ENCODE data around the gene IL17RA.

Gene IL17RA

GRCh38 chr22:17057959-17058814 lies 26.6 kb upstream of the IL17RA start:
- Histone ChIP-seq H3K9ac (ENCODE audit: low read length) (no peak overlapping the region), H3K4me1 (ENCODE audit: insufficient read depth, low read length) (no peaks in the 10 kb centered on the region), H3K27ac (ENCODE audit: low read depth, low read length) (no peak overlapping the region), H3K36me3 (ENCODE audit: insufficient read depth, low read length) (no peaks in the 10 kb centered on the region), H3K4me3 (ENCODE audit: low read depth in 1 of 2, low read length in 2 of 2) (no peak overlapping the region), H3K27me3 (ENCODE audit: control insufficient read depth in 1 of 2, insufficient read depth in 2 of 2, low read length in 2 of 2) (no peaks in the 10 kb centered on the region), H3K9me3 (ENCODE audit: low read length) (no peaks in the 10 kb centered on the region)

DNA sequence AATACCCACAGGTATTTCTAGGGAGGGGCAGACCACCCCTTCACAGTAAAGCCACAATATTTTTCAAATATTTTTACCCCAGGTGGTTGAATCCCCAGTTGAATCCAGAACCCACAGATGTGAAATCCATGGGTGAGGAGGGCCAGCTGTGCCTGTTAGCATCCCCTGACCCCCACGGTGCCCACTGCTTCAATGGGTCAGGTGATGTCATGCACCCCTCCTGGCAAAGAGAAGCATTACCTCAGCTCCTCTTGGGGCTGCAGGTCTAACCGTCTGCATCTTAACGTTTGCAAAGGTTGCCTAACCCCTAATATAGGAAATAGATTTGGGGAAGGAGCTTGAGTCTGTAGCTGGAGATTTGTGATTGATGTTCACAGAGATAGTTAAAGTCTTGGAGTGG lies 24.7 kb upstream of the IL17RA start:
- Histone ChIP-seq H3K9me3 (ENCODE audit: low read length) (no peaks in the 10 kb centered on the region), H3K9ac (ENCODE audit: low read length) (no peak overlapping the region), H3K4me1 (ENCODE audit: insufficient read depth, low read length) (no peaks in the 10 kb centered on the region), H3K36me3 (ENCODE audit: insufficient read depth, low read length) (no peaks in the 10 kb centered on the region), H3K27ac (ENCODE audit: low read depth, low read length) (no peak overlapping the region), H3K27me3 (ENCODE audit: control insufficient read depth in 1 of 2, insufficient read depth in 2 of 2, low read length in 2 of 2) (no peaks in the 10 kb centered on the region), H3K4me3 (ENCODE audit: low read depth in 1 of 2, low read length in 2 of 2) (no peak overlapping the region)

- Histone ChIP-seq H3K9ac (ENCODE audit: low read length) (no peak overlapping the region), H3K4me1 (ENCODE audit: insufficient read depth, low read length) (no peaks in the 10 kb centered on the region), H3K9me3 (ENCODE audit: low read length) (no peaks in the 10 kb centered on the region), H3K36me3 (ENCODE audit: insufficient read depth, low read length) (no peaks in the 10 kb centered on the region), H3K4me3 (ENCODE audit: low read depth in 1 of 2, low read length in 2 of 2) (no peak overlapping the region), H3K27ac (ENCODE audit: low read depth, low read length) (no peak overlapping the region), H3K27me3 (ENCODE audit: control insufficient read depth in 1 of 2, insufficient read depth in 2 of 2, low read length in 2 of 2) (no peaks in the 10 kb centered on the region)
These were observed 21.2 kb upstream of the IL17RA start for GRCh38 chr22:17063411-17064106.

DNA sequence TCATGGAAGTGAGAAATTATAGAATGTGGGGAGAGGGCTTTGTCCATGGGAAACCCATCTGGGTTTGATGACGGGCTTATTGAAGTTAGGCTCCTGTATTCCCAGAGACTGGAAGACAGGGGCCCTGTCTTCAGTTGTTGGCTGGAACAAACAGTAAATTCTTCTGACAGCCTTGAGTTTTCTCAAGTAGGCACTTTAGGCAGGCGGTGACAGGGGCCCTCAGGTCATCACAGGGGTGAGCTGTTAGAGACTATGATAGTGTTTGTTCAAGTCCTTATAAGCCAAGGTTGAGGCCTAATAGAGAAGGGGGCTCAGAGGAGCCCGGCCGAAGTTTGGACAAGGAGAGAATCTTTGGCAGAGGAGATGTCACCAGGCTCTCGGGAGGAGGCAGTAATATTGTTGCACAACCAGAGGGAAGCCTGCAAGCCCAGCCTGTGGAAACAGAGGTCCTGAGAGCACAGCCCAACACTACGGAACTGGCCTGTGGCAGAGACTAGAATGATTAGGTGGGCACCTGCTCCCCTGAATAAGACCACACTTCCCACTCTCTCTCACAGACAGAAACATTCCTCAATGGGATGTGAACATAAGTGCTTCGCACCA lies 20.2 kb upstream of the IL17RA start:
- H3K4me3 ChIP-seq (ENCODE audit: low read depth in 1 of 2, low read length in 2 of 2): no peak overlapping the region
- no peaks in the 10 kb centered on the region for H3K9me3 ChIP-seq (ENCODE audit: low read length)
- no peak overlapping the region for H3K9ac ChIP-seq (ENCODE audit: low read length)
- no peak overlapping the region for H3K27ac ChIP-seq (ENCODE audit: low read depth, low read length)
- H3K4me1 ChIP-seq (ENCODE audit: insufficient read depth, low read length): no peaks in the 10 kb centered on the region
- no peaks in the 10 kb centered on the region for H3K36me3 ChIP-seq (ENCODE audit: insufficient read depth, low read length)
- H3K27me3 ChIP-seq (ENCODE audit: control insufficient read depth in 1 of 2, insufficient read depth in 2 of 2, low read length in 2 of 2): no peaks in the 10 kb centered on the region

- Histone ChIP-seq H3K4me1 (ENCODE audit: insufficient read depth, low read length) (no peaks in the 10 kb centered on the region), H3K27ac (ENCODE audit: low read depth, low read length) (no peak overlapping the region), H3K9me3 (ENCODE audit: low read length) (no peaks in the 10 kb centered on the region), H3K9ac (ENCODE audit: low read length) (no peak overlapping the region), H3K4me3 (ENCODE audit: low read depth in 1 of 2, low read length in 2 of 2) (no peak overlapping the region), H3K27me3 (ENCODE audit: control insufficient read depth in 1 of 2, insufficient read depth in 2 of 2, low read length in 2 of 2) (no peaks in the 10 kb centered on the region), H3K36me3 (ENCODE audit: insufficient read depth, low read length) (no peaks in the 10 kb centered on the region)
These were observed 19.4 kb upstream of the IL17RA start for GRCh38 chr22:17065433-17065832.

DNA sequence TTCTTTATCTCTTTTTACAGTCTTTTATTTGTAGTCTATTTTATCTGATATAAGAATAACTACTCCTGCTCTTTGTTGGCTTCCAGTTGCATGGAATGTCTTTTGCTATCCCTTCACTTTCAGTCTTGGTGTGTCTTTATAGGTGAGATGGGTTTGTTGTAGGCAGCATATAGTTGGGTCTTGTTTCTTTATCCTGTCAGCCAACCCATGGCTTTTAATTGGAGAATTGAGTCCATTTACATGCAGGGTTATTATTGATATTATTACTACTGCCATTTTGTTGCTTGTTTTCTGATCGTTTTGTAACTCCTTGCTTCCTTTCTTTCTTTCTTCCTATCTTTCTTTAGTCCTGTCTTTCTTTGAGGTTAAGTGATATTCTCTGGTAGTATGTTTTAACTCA lies 11.9 kb upstream of the IL17RA start:
- Histone ChIP-seq H3K9me3 (ENCODE audit: low read length) (no peaks in the 10 kb centered on the region), H3K4me1 (ENCODE audit: insufficient read depth, low read length) (no peaks in the 10 kb centered on the region), H3K27ac (ENCODE audit: low read depth, low read length) (no peak overlapping the region), H3K27me3 (ENCODE audit: control insufficient read depth in 1 of 2, insufficient read depth in 2 of 2, low read length in 2 of 2) (no peaks in the 10 kb centered on the region), H3K9ac (ENCODE audit: low read length) (no peak overlapping the region), H3K4me3 (ENCODE audit: low read depth in 1 of 2, low read length in 2 of 2) (no peak overlapping the region), H3K36me3 (ENCODE audit: insufficient read depth, low read length) (no peaks in the 10 kb centered on the region)

GRCh38 chr22:17074648-17075002 lies 10.2 kb upstream of the IL17RA start:
- Histone ChIP-seq H3K4me1 (ENCODE audit: insufficient read depth, low read length) (no peaks in the 10 kb centered on the region), H3K36me3 (ENCODE audit: insufficient read depth, low read length) (no peaks in the 10 kb centered on the region), H3K4me3 (ENCODE audit: low read depth in 1 of 2, low read length in 2 of 2) (no peak overlapping the region), H3K9ac (ENCODE audit: low read length) (no peak overlapping the region), H3K27ac (ENCODE audit: low read depth, low read length) (no peak overlapping the region), H3K9me3 (ENCODE audit: low read length) (no peaks in the 10 kb centered on the region), H3K27me3 (ENCODE audit: control insufficient read depth in 1 of 2, insufficient read depth in 2 of 2, low read length in 2 of 2) (no peaks in the 10 kb centered on the region)

DNA sequence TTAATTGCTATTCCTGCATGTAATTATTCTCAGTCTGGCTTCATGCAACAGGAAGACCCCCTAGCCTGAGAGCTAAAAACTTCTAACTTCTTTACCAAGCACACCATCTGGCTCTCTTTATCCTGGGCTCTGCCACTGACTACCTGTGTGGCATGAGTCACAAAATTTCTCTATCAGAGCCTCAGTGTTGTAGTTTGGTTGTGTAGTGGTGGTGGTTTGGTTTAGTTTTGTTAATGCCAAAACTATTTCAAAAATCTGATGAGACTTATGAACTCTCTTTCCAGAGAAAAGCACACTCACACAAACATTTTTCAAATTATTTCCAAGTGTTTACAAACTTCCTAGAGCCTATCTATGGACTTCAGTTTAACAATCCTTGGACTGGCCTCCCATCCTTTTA lies 7.5 kb upstream of the IL17RA start:
- Histone ChIP-seq H3K4me3 (ENCODE audit: low read depth in 1 of 2, low read length in 2 of 2) (no peak overlapping the region), H3K36me3 (ENCODE audit: insufficient read depth, low read length) (no peaks in the 10 kb centered on the region), H3K9me3 (ENCODE audit: low read length) (no peaks in the 10 kb centered on the region), H3K9ac (ENCODE audit: low read length) (no peak overlapping the region), H3K4me1 (ENCODE audit: insufficient read depth, low read length) (no peaks in the 10 kb centered on the region), H3K27ac (ENCODE audit: low read depth, low read length) (no peak overlapping the region), H3K27me3 (ENCODE audit: control insufficient read depth in 1 of 2, insufficient read depth in 2 of 2, low read length in 2 of 2) (no peaks in the 10 kb centered on the region)

- no peaks in the 10 kb centered on the region for H3K36me3 ChIP-seq (ENCODE audit: insufficient read depth, low read length)
- peaks cover 0 to 3% of the 10 kb centered on the region in 2 donors for H3K27me3 ChIP-seq (ENCODE audit: control insufficient read depth in 1 of 2, insufficient read depth in 2 of 2, low read length in 2 of 2)
- no peak overlapping the region for H3K27ac ChIP-seq (ENCODE audit: low read depth, low read length)
- H3K4me1 ChIP-seq (ENCODE audit: insufficient read depth, low read length): no peaks in the 10 kb centered on the region
- H3K9me3 ChIP-seq (ENCODE audit: low read length): no peaks in the 10 kb centered on the region
- no peak overlapping the region for H3K4me3 ChIP-seq (ENCODE audit: low read depth in 1 of 2, low read length in 2 of 2)
- H3K9ac ChIP-seq (ENCODE audit: low read length): no peak overlapping the region
These were observed 5.2 kb upstream of the IL17RA start for GRCh38 chr22:17079572-17079971.

DNA sequence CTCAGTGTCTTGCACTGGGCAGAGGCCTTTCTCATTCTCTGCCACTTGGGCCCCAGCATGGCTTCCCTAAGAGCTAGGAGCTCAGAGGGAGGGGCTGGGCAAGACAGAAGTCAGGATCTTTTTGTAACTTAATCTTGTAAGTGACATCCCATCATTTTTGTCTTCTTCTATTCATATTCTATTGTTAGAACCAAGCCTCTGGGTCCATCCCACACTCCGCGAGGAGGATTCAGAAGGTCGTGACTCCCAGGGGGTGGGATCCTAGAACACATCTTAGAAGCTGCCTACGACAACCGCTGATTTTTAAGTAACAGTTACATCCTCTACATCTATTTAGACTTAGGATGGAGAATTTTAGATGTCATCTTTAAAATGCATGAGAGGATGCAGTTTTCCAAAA lies 1.5 kb upstream of the IL17RA start:
- Histone ChIP-seq H3K4me1 (ENCODE audit: insufficient read depth, low read length) (no peaks in the 10 kb centered on the region), H3K36me3 (ENCODE audit: insufficient read depth, low read length) (no peaks in the 10 kb centered on the region), H3K9ac (ENCODE audit: low read length) (no peak overlapping the region), H3K9me3 (ENCODE audit: low read length) (no peaks in the 10 kb centered on the region), H3K27me3 (ENCODE audit: control insufficient read depth in 1 of 2, insufficient read depth in 2 of 2, low read length in 2 of 2) (peaks cover 0 to 15% of the 10 kb centered on the region in 2 donors), H3K4me3 (ENCODE audit: low read depth in 1 of 2, low read length in 2 of 2) (no peak overlapping the region), H3K27ac (ENCODE audit: low read depth, low read length) (no peak overlapping the region)

GRCh38 chr22:17083811-17084441 lies 874 bp upstream of the IL17RA start:
- H3K4me1 ChIP-seq (ENCODE audit: insufficient read depth, low read length): no peaks in the 10 kb centered on the region
- H3K27ac ChIP-seq (ENCODE audit: low read depth, low read length): no peak overlapping the region
- H3K9me3 ChIP-seq (ENCODE audit: low read length): no peaks in the 10 kb centered on the region
- H3K27me3 ChIP-seq (ENCODE audit: control insufficient read depth in 1 of 2, insufficient read depth in 2 of 2, low read length in 2 of 2): peaks cover 0 to 15% of the 10 kb centered on the region in 2 donors
- no peak overlapping the region for H3K9ac ChIP-seq (ENCODE audit: low read length)
- no peaks in the 10 kb centered on the region for H3K36me3 ChIP-seq (ENCODE audit: insufficient read depth, low read length)
- peak overlapping the region in 1 of 2 donors; percentile 52 for H3K4me3 ChIP-seq (ENCODE audit: low read depth in 1 of 2, low read length in 2 of 2)
